NCI-H1436 treated with DMSO at 0.1 percent for 48 hours (cell line): ENCODE measurements around the gene RPL26.

Experiments
- DNase-seq: peaks from one replicate; lab custom pipeline; 2025; lab: John Stamatoyannopoulos, UW

RPL26 gene

DNA sequence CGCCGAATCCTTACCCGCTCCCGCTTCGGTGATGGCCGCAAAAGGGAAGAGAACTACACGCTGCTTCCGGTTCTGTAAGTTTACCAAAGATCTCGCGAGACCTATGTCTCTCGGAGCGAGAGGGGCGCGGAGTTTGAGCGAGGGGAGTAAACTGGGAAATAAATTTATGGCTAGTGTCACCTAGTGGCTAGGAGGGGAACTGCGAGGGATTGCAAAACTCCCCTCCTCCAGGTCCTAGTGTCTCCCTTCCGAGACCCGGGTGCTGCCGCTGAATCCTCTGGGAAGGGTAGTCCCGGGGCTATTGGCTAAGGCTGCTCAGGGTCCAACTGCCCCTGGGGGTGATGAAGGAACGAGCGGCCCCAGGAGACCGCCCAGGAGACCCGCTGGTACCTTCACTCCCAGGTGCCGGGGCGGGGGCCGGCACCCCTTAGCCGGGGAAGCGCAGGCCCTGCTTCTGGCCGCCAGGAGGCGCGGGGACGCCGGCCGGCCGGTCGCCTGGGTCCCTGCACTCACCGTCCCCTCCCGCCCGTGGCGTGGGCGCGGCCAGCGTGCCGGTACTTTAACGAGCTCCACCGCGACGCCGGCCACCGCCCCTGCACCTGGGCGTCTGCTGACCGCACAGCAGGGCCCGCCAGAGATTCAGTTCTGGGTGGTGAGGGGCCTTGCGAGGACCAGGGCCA lies at the start of gene RPL26:
RPL26 (minus strand) TSS at position 51 of the 680 bp plus-strand sequence. CDS start 883 bp downstream, outside the sequence.
- DNase-seq, result peak; percentile 89

DNA sequence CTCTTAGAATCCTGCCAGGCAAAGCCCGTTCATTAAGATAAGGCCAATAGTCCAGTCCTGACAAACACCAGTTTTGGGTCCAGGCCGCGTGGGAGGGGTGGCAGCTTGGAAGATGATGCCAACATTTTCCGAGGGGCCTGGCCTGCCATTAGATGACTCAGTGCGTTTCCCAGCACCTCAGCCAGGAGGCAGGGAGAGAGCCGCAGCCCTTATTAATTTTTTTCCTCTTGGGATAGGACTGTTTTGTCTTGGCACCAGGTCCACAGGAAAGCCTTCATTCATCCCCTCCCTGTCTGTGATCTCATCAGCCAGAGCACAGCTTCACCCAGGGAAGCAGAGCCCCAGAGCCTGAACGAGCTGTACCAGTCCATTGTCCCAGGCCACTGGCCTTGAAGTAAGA lies 48.0 kb upstream of the RPL26 start:
- no peak for DNase-seq

DNA sequence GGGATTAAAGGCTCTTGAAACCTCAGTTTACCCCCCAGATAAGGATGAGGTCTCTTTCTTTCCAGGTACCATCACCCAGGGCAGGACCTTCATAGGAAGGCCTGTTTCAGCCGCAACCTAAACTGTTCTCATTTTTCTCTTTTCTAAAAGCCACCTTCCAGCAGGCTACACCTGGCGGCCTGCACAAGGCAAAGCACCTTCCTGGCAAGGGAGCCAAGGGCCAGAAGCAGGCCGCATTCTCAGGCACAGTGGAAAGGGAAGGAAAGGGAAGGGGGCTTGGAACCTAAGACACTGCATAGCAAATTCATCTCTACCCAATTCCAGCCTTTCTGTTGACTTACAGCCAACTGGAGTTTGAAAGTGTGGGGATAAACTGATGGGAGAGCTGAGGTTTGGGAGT lies 43.8 kb upstream of the RPL26 start:
- no peak for DNase-seq

DNA sequence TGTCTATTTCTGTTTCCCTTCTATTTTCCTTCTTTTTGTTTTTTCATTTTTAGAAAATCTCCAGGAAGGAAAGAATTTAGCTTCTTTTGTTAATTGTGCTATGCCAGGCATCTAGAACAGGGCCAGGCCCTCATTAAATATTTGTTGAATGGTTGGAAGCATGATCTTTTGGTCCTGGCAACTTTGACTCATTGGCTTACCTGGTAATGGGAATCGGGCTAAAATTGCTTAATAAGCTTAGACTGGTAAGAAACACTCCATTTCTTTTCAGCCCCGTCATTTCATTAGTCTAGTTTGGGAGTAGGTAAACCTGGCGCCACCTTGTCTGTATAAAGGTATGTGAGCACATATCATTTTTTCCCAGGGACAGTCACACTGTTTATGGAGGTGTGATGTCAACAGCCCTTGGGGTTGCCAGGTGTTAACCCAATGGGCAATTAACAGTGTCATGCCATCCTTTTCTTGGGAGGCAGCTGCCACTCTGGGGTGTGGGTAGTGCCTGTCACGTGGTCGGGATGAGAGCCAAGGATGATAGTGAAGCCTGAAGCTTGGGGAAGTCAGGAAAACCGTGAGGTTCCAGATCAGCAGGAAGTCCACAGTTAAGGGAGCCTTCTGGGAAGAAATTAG lies 43.2 kb upstream of the RPL26 start:
- no peak for DNase-seq

DNA sequence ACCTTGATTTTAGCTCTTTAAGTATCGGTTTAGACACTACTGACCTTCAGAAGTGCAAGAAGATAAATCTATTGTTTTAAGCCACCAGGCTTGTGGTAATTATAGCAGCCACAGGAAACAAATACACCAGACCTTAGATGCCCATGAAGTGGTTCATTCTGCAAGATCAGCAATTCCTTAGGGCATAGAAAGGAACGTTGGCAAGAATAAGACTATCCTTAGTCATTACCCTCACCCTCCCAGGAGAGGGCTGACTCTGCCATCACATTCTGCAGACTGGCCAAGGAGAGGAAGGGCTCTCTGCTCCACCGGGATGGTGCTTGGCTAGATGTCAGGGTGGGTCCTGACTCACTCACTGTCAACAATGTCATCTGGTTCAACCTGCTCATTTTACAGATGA lies 38.6 kb upstream of the RPL26 start:
- DNase-seq, result no peak

DNA sequence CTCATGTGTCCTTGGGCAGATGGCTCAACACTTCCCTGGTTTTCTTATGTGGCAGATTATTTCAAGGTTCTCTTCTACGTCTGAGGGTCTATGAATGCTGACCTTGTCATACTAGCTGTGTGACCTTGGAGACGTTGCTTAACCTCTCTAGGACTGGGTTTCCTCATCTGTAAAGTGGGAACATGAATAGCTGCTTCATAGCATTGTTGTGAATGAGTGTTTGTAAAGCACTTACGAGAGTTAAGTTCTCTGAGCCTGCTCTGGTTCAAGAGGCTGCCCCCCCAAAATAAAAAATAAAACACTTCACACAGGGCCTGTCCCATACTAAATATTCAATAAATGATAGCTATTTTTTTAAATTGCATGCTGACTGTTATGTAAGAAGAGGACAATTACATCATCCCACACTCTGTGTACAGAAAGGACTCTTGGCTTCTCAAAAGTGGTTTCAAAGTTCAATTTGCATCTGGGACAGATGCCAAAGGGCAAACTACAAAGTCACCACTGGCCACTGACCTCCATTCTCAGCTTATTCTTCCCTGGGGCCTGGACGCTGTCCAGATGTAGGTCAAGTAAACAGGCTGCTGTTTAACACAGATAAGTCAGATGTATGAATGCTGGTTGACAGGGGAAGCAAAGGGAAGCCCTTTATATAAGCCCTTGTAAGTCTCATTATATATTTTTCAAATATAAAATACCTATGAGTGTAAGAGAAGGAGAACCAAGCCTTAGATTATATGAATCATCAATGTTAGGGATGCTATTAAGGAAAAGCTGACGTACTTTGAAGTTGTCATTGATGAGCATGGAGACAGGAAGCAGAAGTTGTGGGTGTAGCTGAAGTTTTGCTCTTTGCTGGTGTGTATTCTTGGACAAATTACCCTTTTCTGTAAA lies 37.3 kb upstream of the RPL26 start:
- no peak for DNase-seq

DNA sequence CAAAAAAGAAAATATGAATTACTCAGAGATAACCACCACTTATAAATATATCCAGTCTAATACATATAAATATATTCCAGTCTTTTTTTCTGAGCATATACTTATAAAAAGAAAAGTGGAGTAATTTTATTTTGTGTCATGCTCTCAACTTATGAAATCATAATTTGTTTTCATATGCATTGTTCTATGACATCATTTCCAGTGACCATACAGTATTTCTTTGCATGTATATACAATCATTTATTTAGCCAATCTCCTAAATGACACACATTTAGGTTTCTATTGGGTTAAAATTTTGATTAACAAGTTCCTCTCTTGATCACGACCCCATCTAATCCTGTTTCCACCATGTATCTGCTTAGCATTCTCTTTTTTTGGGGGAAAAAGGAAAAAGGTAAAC lies 36.3 kb upstream of the RPL26 start:
- no peak for DNase-seq

DNA sequence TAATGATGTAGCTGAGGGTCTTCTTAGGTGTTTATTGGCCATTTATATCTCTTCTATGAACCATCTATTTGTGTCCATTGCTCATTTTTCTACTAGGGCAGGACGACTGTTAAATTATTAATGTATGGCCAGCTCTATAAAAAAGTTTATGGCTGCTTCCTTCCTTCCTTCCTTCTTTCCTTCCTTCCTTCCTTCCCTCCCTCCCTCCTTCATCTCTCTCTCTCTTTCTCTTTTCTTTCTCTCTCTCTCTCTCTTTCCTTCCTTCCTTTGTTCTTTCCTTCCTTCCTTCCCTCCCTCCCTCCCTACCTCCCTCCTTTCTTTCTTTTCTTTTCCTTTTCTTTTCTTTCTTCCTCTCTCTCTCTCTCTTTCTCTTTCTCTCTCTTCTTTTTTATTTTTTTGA lies 35.5 kb upstream of the RPL26 start:
- DNase-seq, result no peak

DNA sequence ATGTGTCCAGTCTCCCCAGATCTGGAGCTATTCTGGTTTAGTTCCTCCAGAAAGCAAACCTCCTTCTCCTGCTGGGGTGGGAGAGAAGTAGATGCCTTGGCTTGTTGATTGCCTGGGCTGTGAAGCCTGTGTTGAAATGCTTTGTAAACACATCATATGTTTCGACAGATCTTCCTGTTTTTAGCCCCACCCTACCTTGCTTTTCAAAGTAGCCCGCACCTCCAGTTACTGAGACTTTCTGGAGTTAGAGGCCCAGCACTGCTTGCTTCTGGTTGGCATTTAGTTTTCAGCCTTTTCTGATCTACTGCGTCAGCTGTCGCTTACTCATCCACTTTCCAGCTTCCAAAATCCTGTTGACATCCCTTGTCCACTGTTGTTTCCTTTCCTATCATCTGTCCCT lies 34.8 kb upstream of the RPL26 start:
- no peak for DNase-seq

DNA sequence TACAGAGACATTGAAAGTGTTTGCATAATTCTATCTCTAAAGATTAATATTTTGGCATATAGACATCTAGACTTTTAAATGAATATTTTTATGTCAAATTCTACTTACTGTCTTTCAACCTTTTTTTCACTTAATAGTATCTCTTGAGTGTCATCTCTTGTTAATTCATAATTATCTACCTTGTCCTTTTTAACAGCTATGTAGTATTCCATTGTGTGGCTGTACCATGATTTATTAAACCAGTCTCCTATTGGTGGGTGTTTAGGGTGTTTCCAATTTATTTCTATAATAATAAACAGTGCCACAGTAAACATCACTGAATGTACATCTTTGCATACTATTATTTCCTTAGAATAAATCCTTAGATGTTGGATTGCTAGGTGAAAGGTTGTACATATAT lies 30.9 kb upstream of the RPL26 start:
- DNase-seq, result no peak

DNA sequence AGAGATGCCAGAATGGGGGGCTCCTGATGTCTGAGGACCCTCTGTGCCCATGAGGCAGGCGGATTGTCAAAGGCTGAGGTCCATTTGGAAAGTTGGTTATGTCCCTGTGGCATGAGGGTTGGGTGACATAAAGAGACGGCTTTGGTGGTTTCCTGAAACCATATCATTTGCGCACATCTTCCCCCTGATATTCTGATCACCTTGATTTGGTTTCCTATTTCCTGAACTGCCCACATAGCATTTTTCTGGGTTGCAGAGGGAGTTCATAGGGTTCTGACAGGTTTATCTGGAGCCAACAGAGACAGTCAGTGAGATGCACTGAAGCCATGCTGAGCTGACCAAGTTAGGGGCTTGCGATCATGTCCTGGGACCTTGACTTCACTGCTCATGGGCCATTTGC lies 30.3 kb upstream of the RPL26 start:
- DNase-seq, result no peak

DNA sequence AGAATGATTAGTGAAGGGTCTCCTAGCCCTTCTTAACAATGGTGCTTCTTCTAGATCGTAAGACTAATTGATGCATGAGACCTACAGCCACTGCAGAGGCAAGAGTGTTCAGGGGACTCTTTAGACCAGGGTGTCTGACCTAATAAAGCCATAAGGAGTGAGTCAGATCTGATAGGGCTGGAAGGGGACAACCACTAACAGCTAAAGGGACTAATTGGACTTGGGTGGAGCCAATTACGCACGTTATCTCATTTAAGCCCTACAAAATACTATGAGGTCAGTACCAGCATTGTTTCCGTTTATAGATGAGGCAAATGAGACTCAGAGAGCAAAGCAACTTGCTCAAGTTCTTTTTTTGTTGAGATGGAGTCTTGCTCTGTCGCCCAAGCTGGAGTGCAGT lies 29.1 kb upstream of the RPL26 start:
- DNase-seq, result no peak

DNA sequence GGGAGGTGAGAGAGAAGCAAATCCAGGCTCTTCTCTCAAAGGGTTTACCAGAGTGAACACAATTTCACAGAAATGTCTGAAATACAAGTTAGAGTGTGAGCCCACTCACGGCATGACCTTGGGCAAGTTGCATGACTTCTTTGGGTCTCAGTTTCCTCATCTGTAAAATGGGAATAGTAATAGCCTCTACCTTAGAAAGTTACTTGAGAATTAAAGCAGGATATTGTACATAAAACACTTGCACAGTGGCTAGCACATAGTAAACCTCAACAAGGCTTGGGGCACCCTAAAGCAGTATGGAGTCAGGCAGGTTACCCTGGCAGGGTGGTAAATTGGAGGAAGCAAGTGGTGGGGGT lies 27.9 kb upstream of the RPL26 start:
- no peak for DNase-seq

DNA sequence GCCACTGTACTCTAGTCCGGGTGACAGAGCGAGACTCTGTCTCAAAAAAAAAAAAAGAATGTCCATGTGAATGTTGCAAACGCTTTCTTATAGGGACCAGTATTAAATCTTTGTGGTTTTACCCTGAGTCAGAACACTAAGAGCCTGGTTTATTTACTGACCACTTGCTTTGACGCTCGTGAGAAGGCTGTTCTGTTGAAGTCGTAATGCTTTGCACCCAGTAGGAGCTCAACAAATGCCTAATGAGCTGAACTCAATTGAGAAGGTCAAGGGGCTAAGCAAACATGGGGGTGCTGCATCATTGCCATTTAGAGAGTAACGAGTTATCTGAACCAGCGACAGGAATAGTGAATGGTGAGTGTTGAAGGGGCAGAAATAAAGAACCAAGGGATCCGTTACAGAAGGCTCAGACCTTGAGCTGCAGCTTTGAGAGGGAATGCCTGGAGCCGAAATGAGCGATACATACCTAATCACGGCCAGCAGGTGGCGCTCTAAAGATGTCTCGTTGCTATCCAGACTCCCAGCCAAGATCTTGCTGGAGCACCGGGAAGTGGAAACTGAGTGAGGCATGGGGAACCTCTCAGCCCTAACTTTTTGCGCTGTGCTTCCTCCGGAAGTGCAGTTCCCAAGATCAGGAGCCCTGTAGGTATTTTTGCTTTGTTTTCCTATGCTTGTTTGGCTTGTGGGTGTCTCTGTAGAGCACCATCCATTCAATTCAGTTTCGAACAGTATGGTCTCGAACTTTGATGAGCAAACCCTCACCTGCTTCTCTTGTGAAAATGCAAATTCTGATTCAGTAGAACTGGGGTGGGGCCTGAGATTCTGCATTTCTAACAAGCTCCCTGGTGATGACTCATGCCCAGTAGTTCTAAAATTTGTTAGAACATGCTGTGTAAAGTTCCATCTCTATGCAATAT lies 27.2 kb upstream of the RPL26 start:
- DNase-seq, result peak; percentile 13

DNA sequence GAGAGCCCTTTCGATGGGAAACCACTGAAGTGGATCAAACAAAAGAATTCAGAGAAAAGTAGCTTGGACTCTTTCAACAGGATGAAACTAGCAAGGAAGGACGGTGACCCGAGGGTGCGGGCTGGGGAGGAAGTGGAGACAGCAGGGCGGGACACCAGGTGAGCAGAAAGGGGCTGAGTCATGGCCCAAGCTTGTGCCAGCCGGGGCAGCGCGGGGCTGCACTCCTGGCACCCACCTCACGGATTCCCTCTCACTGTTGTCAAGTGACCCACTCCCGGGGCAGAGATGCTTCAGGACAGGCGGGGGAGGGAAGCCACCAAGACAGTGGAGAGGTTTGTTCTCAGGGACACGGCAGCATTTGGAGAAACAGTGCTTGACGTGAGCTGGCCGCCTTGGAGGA lies 25.4 kb upstream of the RPL26 start:
- no peak for DNase-seq

DNA sequence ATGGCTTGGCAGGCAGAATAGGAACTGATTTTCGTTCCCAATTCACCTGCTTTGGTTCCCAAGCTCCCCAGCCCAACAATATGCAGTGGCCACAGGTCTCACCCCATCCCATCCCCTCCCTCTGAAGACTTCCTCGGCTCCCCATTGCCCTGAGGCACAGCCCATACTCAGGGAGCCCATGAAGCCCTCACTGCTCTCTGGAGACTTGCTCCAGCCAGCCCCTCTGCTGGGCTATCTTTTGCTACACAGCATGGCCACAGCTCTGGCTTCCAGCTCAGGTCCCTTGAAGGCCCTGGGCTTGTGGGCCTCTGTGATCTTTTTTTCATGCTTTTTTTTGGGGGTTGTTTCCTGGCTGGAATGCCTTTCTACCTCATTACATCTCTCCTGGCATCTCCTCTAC lies 23.2 kb upstream of the RPL26 start:
- DNase-seq, result no peak

DNA sequence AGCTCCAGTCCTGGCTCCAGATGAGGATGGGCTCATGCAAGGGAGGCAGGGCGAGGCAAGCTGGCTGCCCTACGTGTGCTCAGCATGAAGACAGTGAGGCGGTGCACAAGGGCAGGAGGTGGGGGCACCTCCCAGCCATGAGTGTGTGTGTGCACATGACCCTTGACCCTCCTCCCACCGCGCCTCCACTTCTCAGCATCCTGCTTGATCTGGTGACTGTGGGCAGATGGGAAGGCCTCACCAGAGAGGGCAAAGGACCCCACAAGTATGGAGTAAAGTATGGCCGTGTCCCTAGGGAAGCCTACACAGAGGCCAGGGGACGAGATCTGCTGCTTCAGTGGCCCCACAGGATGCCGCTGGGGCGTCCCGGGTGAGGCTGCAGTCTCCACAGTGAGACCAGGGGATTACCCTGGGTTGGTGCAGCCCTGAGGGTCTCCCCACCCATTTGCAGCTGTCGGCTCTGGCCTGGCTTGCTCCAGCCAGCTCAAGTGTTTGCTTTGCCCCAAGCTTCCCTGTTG lies 22.6 kb upstream of the RPL26 start:
- no peak for DNase-seq

DNA sequence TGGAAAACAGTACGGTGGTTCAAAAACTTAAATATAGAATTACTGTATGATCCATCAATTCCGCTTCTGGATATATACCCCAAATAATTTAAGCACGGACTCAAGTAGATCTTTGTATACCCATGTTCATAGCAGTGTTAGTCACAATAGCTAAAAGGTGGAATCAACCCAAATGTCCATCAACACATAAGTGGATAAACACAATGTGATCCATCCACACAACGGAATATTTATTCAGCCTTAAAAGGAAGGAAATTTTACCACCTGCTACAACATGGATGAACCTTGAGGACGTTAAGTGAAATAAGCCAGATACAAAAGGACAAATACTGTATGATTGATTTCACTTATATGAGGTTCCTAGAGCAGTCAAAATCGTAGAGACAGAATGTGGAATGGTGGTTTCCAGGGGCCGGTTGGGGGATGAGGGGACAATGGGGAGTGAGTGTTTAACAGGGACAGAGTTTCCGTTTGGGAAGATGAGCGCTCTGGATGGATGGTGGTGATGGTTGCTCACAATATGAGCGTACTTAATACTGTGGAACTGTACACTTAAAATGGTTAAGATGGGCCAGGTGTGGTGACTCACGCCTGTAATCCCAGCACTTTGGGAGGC lies 20.0 kb upstream of the RPL26 start:
- no peak for DNase-seq

DNA sequence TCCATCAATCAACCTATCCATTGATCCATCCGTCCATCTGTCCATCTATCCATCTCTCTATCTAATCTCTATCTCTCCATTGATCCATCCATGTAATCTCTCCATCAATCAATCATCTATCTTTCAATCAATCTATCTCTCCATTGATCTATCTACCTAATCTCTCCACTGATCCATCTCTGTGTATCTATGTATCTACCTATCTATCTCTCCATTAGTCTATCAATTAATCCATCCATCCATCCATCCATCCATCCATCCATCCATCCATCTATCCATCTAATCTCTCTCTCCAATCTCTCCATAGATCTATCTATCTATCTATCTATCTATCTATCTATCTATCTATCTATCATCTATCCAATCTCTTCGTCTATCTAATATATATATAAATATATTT lies 18.1 kb upstream of the RPL26 start:
- no peak for DNase-seq

DNA sequence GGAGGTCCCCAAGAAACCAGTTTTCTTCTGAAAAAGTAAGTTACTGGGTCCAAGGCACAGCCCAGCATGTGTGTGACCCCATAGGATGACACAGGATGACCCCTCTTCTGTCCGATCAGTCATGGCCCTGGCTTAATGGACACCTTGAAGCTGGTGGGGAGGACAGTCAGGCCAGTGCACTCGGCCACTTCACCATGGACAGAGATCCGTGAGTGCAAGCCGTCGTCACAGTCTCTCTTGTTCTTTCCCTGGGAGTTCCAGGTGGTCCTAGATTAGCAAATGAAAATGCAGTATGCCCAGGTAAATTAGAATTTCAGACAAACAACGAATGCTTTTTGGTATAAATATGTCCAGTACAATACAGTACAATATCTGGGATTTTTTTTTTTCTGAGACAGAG lies 16.0 kb upstream of the RPL26 start:
- no peak for DNase-seq

DNA sequence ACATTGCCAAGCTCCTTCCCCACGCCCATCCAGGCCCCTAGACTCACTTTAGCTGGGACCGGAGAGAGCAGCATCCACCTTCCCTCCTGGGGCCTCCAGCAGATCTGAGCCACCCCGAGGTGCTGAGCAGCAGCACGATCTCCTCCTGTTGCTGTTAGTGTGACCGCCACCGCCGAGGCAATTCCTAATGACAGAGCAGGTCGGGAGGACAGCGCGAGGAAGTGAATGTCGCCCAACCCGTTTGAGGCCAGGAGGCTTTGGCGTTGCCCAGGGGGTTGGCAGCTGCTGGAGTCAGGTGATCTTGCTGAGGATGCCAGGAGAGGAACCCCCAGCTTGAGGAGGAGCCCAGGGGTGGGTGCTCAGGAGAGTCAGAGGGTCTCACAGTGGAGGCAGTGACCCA lies 14.6 kb upstream of the RPL26 start, which contains the start of gene RNF222:
RNF222 (minus strand) TSS at position 192 of the 400 bp plus-strand sequence. CDS start 4,366 bp downstream, outside the sequence.
- no peak for DNase-seq
